Neural progenitor cell (in vitro differentiated cells): ENCODE measurements around the gene FOXN4.

Source experiments
- CTCF ChIP-seq: fragments of 200-600 bp; sonication (generic); IDR thresholded peaks from 2 replicates; pipeline ENCODE4 v1.5.1; 2017; ENCODE audit warnings: antibody characterized with exemption, mild to moderate bottlenecking
- EZH2phosphoT487 ChIP-seq: fragments of 200-600 bp; sonication (generic); IDR thresholded peaks from 2 replicates; pipeline ENCODE4 v1.6.1; 2017; ENCODE audit warnings: antibody characterized with exemption

GRCh38 chr12:109357032-109357431, 47.9 kb upstream of the FOXN4 start:
- TF ChIP-seq EZH2phosphoT487 (no peak), CTCF (no peak)
